Glomerular visceral epithelial cell (primary cell): Measurements from ENCODE around the gene LGMN.
A peak's percentile ranks its signal among the peaks of the same experiment; 100 is the strongest.

Source experiments
- DNase-seq: peaks from one replicate; pipeline ENCODE4 v3.0.0-alpha.2; 2016; ENCODE audit errors: extremely low spot score

Gene LGMN

GRCh38 chr14:92726135-92726932, 22.1 kb downstream of the LGMN start:
- DNase-seq, result peak; percentile 66

- DNase-seq, result no peak
Measured at GRCh38 chr14:92724516-92725340, 23.7 kb downstream of the LGMN start.

- no peak for DNase-seq
Measured at GRCh38 chr14:92719890-92720323, 28.5 kb downstream of the LGMN start.

- no peak for DNase-seq
Measured at GRCh38 chr14:92719421-92719820, 29.0 kb downstream of the LGMN start.

GRCh38 chr14:92718664-92719063, 29.8 kb downstream of the LGMN start:
- DNase-seq, result no peak

- DNase-seq, result no peak
Measured at GRCh38 chr14:92717571-92718042, 30.8 kb downstream of the LGMN start.

GRCh38 chr14:92716131-92716530, 32.3 kb downstream of the LGMN start:
- DNase-seq, result no peak

GRCh38 chr14:92714739-92715307, 33.6 kb downstream of the LGMN start:
- peak; percentile 73 for DNase-seq

- DNase-seq, result no peak
Measured at GRCh38 chr14:92712654-92713051, 35.8 kb downstream of the LGMN start.

- DNase-seq, result no peak
Measured at GRCh38 chr14:92711976-92712653, 36.3 kb downstream of the LGMN start.

GRCh38 chr14:92710001-92710341, 38.5 kb downstream of the LGMN start:
- no peak for DNase-seq

GRCh38 chr14:92709340-92710000, 39.0 kb downstream of the LGMN start:
- DNase-seq, result no peak

- no peak for DNase-seq
Measured at GRCh38 chr14:92706386-92706785, 42.0 kb downstream of the LGMN start.

GRCh38 chr14:92704821-92705220, 43.6 kb downstream of the LGMN start:
- DNase-seq, result no peak

GRCh38 chr14:92704036-92704804, 44.2 kb downstream of the LGMN start:
- DNase-seq, result peak; percentile 23

GRCh38 chr14:92703516-92703915, 44.9 kb downstream of the LGMN start:
- DNase-seq, result no peak

GRCh38 chr14:92702441-92702918, 45.9 kb downstream of the LGMN start:
- DNase-seq, result peak; percentile 21

GRCh38 chr14:92701826-92702225, 46.6 kb downstream of the LGMN start:
- DNase-seq, result no peak

GRCh38 chr14:92698393-92698792, 50.0 kb downstream of the LGMN start:
- DNase-seq, result no peak

- no peak for DNase-seq
Measured at GRCh38 chr14:92696366-92696765, 52.1 kb downstream of the LGMN start.

- DNase-seq, result no peak
Measured at GRCh38 chr14:92695562-92695961, 52.9 kb downstream of the LGMN start.
